GM12878 (cell line): ENCODE results near the gene CD70. TPM values are rescaled to one million over a fixed set of nuclear protein-coding genes. Genes with fewer than 3 reads are reported as not detected.
A peak's percentile ranks its signal among the peaks of the same experiment; 100 is the strongest.

Experiments used
- ATAC-seq: fragments of 200-7000 bp; cut with Tn5 transposase; 3 replicates; pipeline ENCODE4 v1.9.1; 2020; ENCODE audit warnings: mild to moderate bottlenecking, moderate library complexity
- BruUV-seq: library from RNA; stranded (reverse); fragments of 400-500 nt; replicated peaks from 2 replicates; lab custom pipeline; 2021; lab: Mats Ljungman, UMichigan
- CTCF ChIA-PET: fragments of 300-600 bp; sonication (Branson Sonifier 250); formaldehyde crosslinking; extraction: SDS; loops from one replicate; lab custom pipeline; 2021; ENCODE audit warnings: inconsistent platforms; lab: Yijun Ruan, JAX
- POLR2A ChIA-PET: fragments of 350-600 bp; formaldehyde crosslinking; extraction: SDS; loops from one replicate; lab custom pipeline; 2021; ENCODE audit warnings: inconsistent platforms; lab: Charles Lee
- RAD21 ChIA-PET: fragments of 300-600 bp; sonication (Branson Sonifier 250); formaldehyde crosslinking; loops from one replicate; lab custom pipeline; 2023; ENCODE audit warnings: antibody characterized with exemption; ENCODE audit not compliant: unreplicated experiment; lab: Charles Lee
- SMC1A ChIA-PET: fragments of 300-600 bp; sonication (Branson Sonifier 250); formaldehyde crosslinking; loops from one replicate; lab custom pipeline; 2023; ENCODE audit not compliant: unreplicated experiment, uncharacterized antibody; lab: Charles Lee
- DNase-seq: peaks from one replicate; pipeline ENCODE4 v3.0.0-alpha.2; 2011; ENCODE audit warnings: low read depth, low spot score
- FAIRE-seq: peaks from 3 replicates; lab custom pipeline; 2011; peaks lifted over from hg19 to GRCh38; lab: Jason Lieb, UNC
- H2AFZ ChIP-seq: 2 replicates; pipeline ENCODE4 v1.6.0; 2011; ENCODE audit warnings: low read depth, low read length, control low read depth; ENCODE audit not compliant: control insufficient read depth
- H3K27ac ChIP-seq: 2 replicates; pipeline ENCODE4 v1.5.1; 2011; ENCODE audit warnings: control low read depth; ENCODE audit not compliant: control insufficient read depth, insufficient read depth
- H3K27me3 ChIP-seq, 2 experiments: replicated peaks in 1 of 2; 2 replicates each; pipeline versions ENCODE4 v1.6.0 to v1.6.1; 2011; ENCODE audit warnings: low read length in 1 of 2; ENCODE audit not compliant: control insufficient read depth in 2 of 2, insufficient read depth in 2 of 2
- H3K36me3 ChIP-seq, 2 experiments: 2 replicates each; pipeline ENCODE4 v1.5.1; 2011; ENCODE audit warnings: low read length in 1 of 2; ENCODE audit not compliant: control insufficient read depth in 2 of 2, insufficient read depth in 2 of 2
- H3K4me1 ChIP-seq: 2 replicates; pipeline ENCODE4 v1.6.1; 2011; ENCODE audit warnings: mild to moderate bottlenecking, low read length, moderate library complexity, mixed read lengths; ENCODE audit not compliant: control insufficient read depth, insufficient read depth
- H3K4me2 ChIP-seq: 2 replicates; pipeline ENCODE4 v1.6.0; 2011; ENCODE audit warnings: control low read depth; ENCODE audit not compliant: control insufficient read depth, insufficient read depth
- H3K4me3 ChIP-seq: fragments of 200-600 bp; sonication (generic); 2 replicates; pipeline ENCODE4 v1.5.1; 2016
- H3K79me2 ChIP-seq: 2 replicates; pipeline ENCODE4 v1.6.0; 2011; ENCODE audit warnings: low read length; ENCODE audit not compliant: control insufficient read depth, insufficient read depth
- H3K9ac ChIP-seq: 2 replicates; pipeline ENCODE4 v1.8.0; 2011; ENCODE audit warnings: low read length, control low read depth, mixed read lengths; ENCODE audit not compliant: control insufficient read depth, insufficient read depth
- H3K9me3 ChIP-seq: replicated peaks from 3 replicates; pipeline ENCODE4 v1.5.1; 2011; ENCODE audit warnings: mild to moderate bottlenecking, low read length; ENCODE audit not compliant: control insufficient read depth, insufficient read depth
- H4K20me1 ChIP-seq: 2 replicates; pipeline ENCODE4 v1.6.0; 2011; ENCODE audit not compliant: control insufficient read depth, insufficient read depth
- EZH2 ChIP-seq: IDR thresholded peaks from 2 replicates; pipeline ENCODE4 v1.6.1; 2012; ENCODE audit warnings: low read depth, mild to moderate bottlenecking, control low read depth, inconsistent platforms, low read length, borderline replicate concordance; ENCODE audit not compliant: control insufficient read depth
- FOS ChIP-seq: IDR thresholded peaks from 3 replicates; pipeline ENCODE4 v1.6.1; 2011; ENCODE audit warnings: borderline replicate concordance; ENCODE audit not compliant: insufficient read length; ENCODE audit errors: extremely low read depth
- KLF5 ChIP-seq: fragments of 450-650 bp; IDR thresholded peaks from 2 replicates; pipeline ENCODE4 v1.6.1; 2014; ENCODE audit warnings: mild to moderate bottlenecking; ENCODE audit not compliant: partially characterized antibody
- NBN ChIP-seq: fragments of 450-650 bp; IDR thresholded peaks from 2 replicates; pipeline ENCODE4 v1.6.1; 2016
- PAX5 ChIP-seq: IDR thresholded peaks from 2 replicates; pipeline ENCODE4 v1.6.1; 2011; ENCODE audit warnings: low read depth, low read length, borderline replicate concordance
- POLR2A ChIP-seq: IDR thresholded peaks from 2 replicates; pipeline ENCODE4 v1.6.1; 2011; ENCODE audit warnings: low read depth, mild to moderate bottlenecking, low read length
- RFX5 ChIP-seq: IDR thresholded peaks from 2 replicates; pipeline ENCODE4 v1.6.1; 2011; ENCODE audit warnings: low read depth, low read length, improper control_type of control experiment
- SIX5 ChIP-seq: IDR thresholded peaks from 2 replicates; pipeline ENCODE4 v1.6.1; 2011; ENCODE audit warnings: mild to moderate bottlenecking, low read depth, low read length, moderate library complexity; ENCODE audit not compliant: severe bottlenecking
- TBL1XR1 ChIP-seq: IDR thresholded peaks from 2 replicates; pipeline ENCODE4 v1.6.1; 2012; ENCODE audit warnings: low read depth, low read length, improper control_type of control experiment
- TCF12 ChIP-seq: IDR thresholded peaks from 2 replicates; pipeline ENCODE4 v1.6.1; 2011; ENCODE audit warnings: low read depth, mild to moderate bottlenecking, low read length
- WRNIP1 ChIP-seq: IDR thresholded peaks from 2 replicates; pipeline ENCODE4 v1.6.1; 2011; ENCODE audit warnings: low read depth, low read length, improper control_type of control experiment, borderline replicate concordance
- YBX1 ChIP-seq: fragments of 450-650 bp; IDR thresholded peaks from 2 replicates; pipeline ENCODE4 v1.6.1; 2016; ENCODE audit warnings: antibody characterized with exemption
- WGBS: methylation state at CpG from one replicate; pipeline ENCODE4 v1.1.6; 2016; ENCODE audit warnings: low lambda C conversion rate; ENCODE audit not compliant: insufficient replicate concordance, insufficient coverage; ENCODE audit errors: missing lambda C conversion rate; 5-methylcytosine and 5-hydroxymethylcytosine counted together
- in situ Hi-C: fragments of 300-500 bp; cut with MboI; formaldehyde crosslinking; loops from 9 replicates; pipeline ENCODE4 v1.14.3; 2018; ENCODE audit warnings: mixed read lengths
- intact Hi-C: fragments of 100-400 bp; cut with micrococcal nuclease; formaldehyde crosslinking; loops from one replicate; pipeline ENCODE4 v1.14.2; 2022; ENCODE audit not compliant: unreplicated experiment
- polyA plus RNA-seq, 11 experiments: library from polyadenylated mRNA; depleted of rRNA in 4 of 11; unstranded in 6 of 11; stranded (reverse) in 5 of 11; fragments of >200 nt; fragmentation: Nextera tagmentation in 4 of 11; fragmentation: Illumina TruSeq in 1 of 11; extraction: Ambion mirVana in 4 of 11; extraction: Trizol in 1 of 11; gene quantifications; 1 replicate in 1 of 11; 2 replicates in 10 of 11; pipeline versions ENCODE4 v1.2.1 to v1.2.3, GENCODE V29; 2011 to 2016; ENCODE audit warnings: inconsistent platforms in 2 of 11, missing spikeins in 2 of 11, low read depth in 1 of 11
- total RNA-seq, 4 experiments: library from RNA; depleted of rRNA in 3 of 4; stranded (reverse); fragments of >200 nt in 3 of 4; fragmentation: Illumina TruSeq in 1 of 4; extraction: Trizol in 1 of 4; gene quantifications; 2 replicates each; pipeline versions ENCODE4 v1.2.1 to v1.2.3, GENCODE V29; 2013 to 2021
- TF ChIP-seq, protein P1 (sequence below): fragments of 450-650 bp; IDR thresholded peaks from 2 replicates; pipeline ENCODE4 v1.6.1; 2017; ENCODE audit warnings: low read depth, mild to moderate bottlenecking, moderate library complexity
- TF ChIP-seq, protein P2 (sequence below): IDR thresholded peaks from 2 replicates; pipeline ENCODE4 v1.6.1; 2012; ENCODE audit warnings: low read length, inconsistent platforms
- TF ChIP-seq, protein P3 (sequence below): fragments of 450-650 bp; IDR thresholded peaks from 2 replicates; pipeline ENCODE4 v1.6.1; 2017; ENCODE audit warnings: mild to moderate bottlenecking, moderate library complexity
- TF ChIP-seq, protein P4 (sequence below): IDR thresholded peaks from 2 replicates; pipeline ENCODE4 v1.6.1; 2011; ENCODE audit warnings: low read depth, low read length, improper control_type of control experiment, borderline replicate concordance

CD70 gene
- total and polyA plus RNA-seq, 10 of the 15 experiments (the other 5 are each of a cell fraction or from before 2014, with no cell fraction given), result 16.4 to 441 (median 265) TPM

DNA sequence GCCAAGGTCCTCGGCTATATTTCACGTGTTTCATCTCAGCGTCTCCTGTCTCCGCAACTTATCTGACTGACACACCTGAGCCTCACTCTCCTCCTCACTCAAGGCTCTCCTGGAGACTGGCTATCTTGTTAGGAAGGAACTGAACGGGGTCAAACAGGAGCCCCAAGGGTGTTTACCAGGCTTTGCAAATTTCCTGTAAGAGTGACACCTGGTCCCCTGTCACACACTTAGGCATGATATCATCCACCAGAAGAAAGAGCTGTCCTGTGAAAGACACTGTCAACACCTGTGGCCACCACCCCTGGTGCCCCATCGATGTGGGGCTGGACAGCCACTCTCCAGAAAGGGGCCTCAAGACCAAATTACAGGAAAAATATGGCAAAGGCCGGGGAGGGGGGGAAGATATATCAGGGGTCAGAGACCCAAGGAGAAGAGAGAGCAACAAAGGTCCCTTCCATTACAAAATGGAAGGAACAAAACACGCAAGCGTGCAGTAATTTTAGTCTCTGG, 2.9 kb downstream of the CD70 start:
- in situ Hi-C loops (no loop called here), intact Hi-C loops (loop anchor here (1.0 kb wide), 1 partner anchor 11 kb away; no protein-coding TSS in a partner anchor)
- BruUV-seq, result no TSS peak
- no peaks in the 10 kb centered on the region for H4K20me1 ChIP-seq
- no peak for FAIRE-seq
- no peak overlapping the region for H2AFZ ChIP-seq
- peak overlapping the region; percentile 99 for H3K9ac ChIP-seq
- H3K4me2 ChIP-seq, result peak overlapping the region; percentile 93
- 6% methylated on average over 9 of the region's 9 CpGs for WGBS
- H3K4me3 ChIP-seq, result peak overlapping the region; percentile 100
- ChIA-PET RAD21 (interaction anchor here (0.8 to 3.1 kb wide), 18 partner anchors 9 to 276 kb away, joined by 3 to 26 read pairs (median 6); partner anchors contain the start of gene TNFSF9), CTCF (interaction anchor here (0.8 to 1.8 kb wide), 13 partner anchors 11 to 150 kb away, joined by 3 to 10 read pairs (median 5); no protein-coding TSS in a partner anchor), SMC1A (interaction anchor here (0.7 to 8.7 kb wide), 17 partner anchors 10 to 275 kb away, joined by 3 to 100 read pairs (median 6); partner anchors contain the start of gene GPR108), POLR2A (interaction anchor here (0.8 to 5.8 kb wide), 20 partner anchors 10 to 150 kb away, joined by 3 to 46 read pairs (median 5); partner anchors contain the start of genes GPR108 and TNFSF9)
- DNase-seq, result no peak
- no peaks in the 10 kb centered on the region; the same call in 2 of the 3 replicates for H3K9me3 ChIP-seq
- peaks cover 8% of the 10 kb centered on the region for H3K4me1 ChIP-seq
- H3K27me3 ChIP-seq, result no peaks in the 10 kb centered on the region
- ATAC-seq, result peak; percentile 18
- peak overlapping the region; percentile 93 for H3K27ac ChIP-seq
- H3K79me2 ChIP-seq, result peaks cover 79% of the 10 kb centered on the region
- peaks cover 8 to 18% of the 10 kb centered on the region in 2 experiments; a peak in 3 of 4 replicates for H3K36me3 ChIP-seq
- TF ChIP-seq EZH2, result no peak
- TF ChIP-seq, protein P1, sequence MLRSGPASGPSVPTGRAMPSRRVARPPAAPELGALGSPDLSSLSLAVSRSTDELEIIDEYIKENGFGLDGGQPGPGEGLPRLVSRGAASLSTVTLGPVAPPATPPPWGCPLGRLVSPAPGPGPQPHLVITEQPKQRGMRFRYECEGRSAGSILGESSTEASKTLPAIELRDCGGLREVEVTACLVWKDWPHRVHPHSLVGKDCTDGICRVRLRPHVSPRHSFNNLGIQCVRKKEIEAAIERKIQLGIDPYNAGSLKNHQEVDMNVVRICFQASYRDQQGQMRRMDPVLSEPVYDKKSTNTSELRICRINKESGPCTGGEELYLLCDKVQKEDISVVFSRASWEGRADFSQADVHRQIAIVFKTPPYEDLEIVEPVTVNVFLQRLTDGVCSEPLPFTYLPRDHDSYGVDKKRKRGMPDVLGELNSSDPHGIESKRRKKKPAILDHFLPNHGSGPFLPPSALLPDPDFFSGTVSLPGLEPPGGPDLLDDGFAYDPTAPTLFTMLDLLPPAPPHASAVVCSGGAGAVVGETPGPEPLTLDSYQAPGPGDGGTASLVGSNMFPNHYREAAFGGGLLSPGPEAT, result no peak
- no peak for TF ChIP-seq TBL1XR1
- no peak for TF ChIP-seq SIX5
- TF ChIP-seq, protein P2, sequence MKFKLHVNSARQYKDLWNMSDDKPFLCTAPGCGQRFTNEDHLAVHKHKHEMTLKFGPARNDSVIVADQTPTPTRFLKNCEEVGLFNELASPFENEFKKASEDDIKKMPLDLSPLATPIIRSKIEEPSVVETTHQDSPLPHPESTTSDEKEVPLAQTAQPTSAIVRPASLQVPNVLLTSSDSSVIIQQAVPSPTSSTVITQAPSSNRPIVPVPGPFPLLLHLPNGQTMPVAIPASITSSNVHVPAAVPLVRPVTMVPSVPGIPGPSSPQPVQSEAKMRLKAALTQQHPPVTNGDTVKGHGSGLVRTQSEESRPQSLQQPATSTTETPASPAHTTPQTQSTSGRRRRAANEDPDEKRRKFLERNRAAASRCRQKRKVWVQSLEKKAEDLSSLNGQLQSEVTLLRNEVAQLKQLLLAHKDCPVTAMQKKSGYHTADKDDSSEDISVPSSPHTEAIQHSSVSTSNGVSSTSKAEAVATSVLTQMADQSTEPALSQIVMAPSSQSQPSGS, result peak; percentile 58
- no peak for TF ChIP-seq RFX5
- no peak for TF ChIP-seq NBN
- TF ChIP-seq FOS, result no peak
- no peak for TF ChIP-seq YBX1
- TF ChIP-seq PAX5, result no peak
- TF ChIP-seq, protein P3, sequence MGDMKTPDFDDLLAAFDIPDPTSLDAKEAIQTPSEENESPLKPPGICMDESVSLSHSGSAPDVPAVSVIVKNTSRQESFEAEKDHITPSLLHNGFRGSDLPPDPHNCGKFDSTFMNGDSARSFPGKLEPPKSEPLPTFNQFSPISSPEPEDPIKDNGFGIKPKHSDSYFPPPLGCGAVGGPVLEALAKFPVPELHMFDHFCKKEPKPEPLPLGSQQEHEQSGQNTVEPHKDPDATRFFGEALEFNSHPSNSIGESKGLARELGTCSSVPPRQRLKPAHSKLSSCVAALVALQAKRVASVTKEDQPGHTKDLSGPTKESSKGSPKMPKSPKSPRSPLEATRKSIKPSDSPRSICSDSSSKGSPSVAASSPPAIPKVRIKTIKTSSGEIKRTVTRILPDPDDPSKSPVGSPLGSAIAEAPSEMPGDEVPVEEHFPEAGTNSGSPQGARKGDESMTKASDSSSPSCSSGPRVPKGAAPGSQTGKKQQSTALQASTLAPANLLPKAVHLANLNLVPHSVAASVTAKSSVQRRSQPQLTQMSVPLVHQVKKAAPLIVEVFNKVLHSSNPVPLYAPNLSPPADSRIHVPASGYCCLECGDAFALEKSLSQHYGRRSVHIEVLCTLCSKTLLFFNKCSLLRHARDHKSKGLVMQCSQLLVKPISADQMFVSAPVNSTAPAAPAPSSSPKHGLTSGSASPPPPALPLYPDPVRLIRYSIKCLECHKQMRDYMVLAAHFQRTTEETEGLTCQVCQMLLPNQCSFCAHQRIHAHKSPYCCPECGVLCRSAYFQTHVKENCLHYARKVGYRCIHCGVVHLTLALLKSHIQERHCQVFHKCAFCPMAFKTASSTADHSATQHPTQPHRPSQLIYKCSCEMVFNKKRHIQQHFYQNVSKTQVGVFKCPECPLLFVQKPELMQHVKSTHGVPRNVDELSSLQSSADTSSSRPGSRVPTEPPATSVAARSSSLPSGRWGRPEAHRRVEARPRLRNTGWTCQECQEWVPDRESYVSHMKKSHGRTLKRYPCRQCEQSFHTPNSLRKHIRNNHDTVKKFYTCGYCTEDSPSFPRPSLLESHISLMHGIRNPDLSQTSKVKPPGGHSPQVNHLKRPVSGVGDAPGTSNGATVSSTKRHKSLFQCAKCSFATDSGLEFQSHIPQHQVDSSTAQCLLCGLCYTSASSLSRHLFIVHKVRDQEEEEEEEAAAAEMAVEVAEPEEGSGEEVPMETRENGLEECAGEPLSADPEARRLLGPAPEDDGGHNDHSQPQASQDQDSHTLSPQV, result no peak
- TF ChIP-seq KLF5, result no peak
- TF ChIP-seq WRNIP1, result no peak
- TF ChIP-seq TCF12, result peak; percentile 40; the same call in 1 of the 2 replicates
- TF ChIP-seq, protein P4, sequence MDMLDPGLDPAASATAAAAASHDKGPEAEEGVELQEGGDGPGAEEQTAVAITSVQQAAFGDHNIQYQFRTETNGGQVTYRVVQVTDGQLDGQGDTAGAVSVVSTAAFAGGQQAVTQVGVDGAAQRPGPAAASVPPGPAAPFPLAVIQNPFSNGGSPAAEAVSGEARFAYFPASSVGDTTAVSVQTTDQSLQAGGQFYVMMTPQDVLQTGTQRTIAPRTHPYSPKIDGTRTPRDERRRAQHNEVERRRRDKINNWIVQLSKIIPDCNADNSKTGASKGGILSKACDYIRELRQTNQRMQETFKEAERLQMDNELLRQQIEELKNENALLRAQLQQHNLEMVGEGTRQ, result no peak
- TF ChIP-seq POLR2A, result no peak; the same call in 1 of the 2 replicates
